ENCODE data around the gene ATG3.

Gene ATG3

GRCh38 chr3:112583105-112583504 is 21.3 kb upstream of the ATG3 start:
- DNase-seq (ENCODE audit: low read depth), result no peak
- TF ChIP-seq CTCF (IDR thresholded peaks at IDR 0.05; ENCODE audit: insufficient read depth, low read depth, low read length, missing control alignments), result no peak
- no peak overlapping the region for H3K4me3 ChIP-seq (ENCODE audit: low read length)

GRCh38 chr3:112582244-112582874 is 20.6 kb upstream of the ATG3 start:
- H3K4me3 ChIP-seq (ENCODE audit: low read length), result no peak overlapping the region
- DNase-seq (ENCODE audit: low read depth), result peak; percentile 75
- TF ChIP-seq CTCF (IDR thresholded peaks at IDR 0.05; ENCODE audit: insufficient read depth, low read depth, low read length, missing control alignments), result peak; percentile 76

GRCh38 chr3:112579697-112580096 is 17.9 kb upstream of the ATG3 start:
- no peak overlapping the region for H3K4me3 ChIP-seq (ENCODE audit: low read length)
- TF ChIP-seq CTCF (IDR thresholded peaks at IDR 0.05; ENCODE audit: insufficient read depth, low read depth, low read length, missing control alignments), result no peak
- DNase-seq (ENCODE audit: low read depth), result no peak

GRCh38 chr3:112579232-112579631 is 17.5 kb upstream of the ATG3 start:
- no peak for DNase-seq (ENCODE audit: low read depth)
- TF ChIP-seq CTCF (IDR thresholded peaks at IDR 0.05; ENCODE audit: insufficient read depth, low read depth, low read length, missing control alignments), result no peak
- no peak overlapping the region for H3K4me3 ChIP-seq (ENCODE audit: low read length)

- no peak for TF ChIP-seq CTCF (IDR thresholded peaks at IDR 0.05; ENCODE audit: insufficient read depth, low read depth, low read length, missing control alignments)
- no peak for DNase-seq (ENCODE audit: low read depth)
- H3K4me3 ChIP-seq (ENCODE audit: low read length), result no peak overlapping the region
Measured at GRCh38 chr3:112572701-112573100, 10.9 kb upstream of the ATG3 start.

- DNase-seq (ENCODE audit: low read depth), result no peak
- no peak overlapping the region for H3K4me3 ChIP-seq (ENCODE audit: low read length)
- TF ChIP-seq CTCF (IDR thresholded peaks at IDR 0.05; ENCODE audit: insufficient read depth, low read depth, low read length, missing control alignments), result no peak
Measured at GRCh38 chr3:112569265-112569664, 7.5 kb upstream of the ATG3 start.

- no peak for TF ChIP-seq CTCF (IDR thresholded peaks at IDR 0.05; ENCODE audit: insufficient read depth, low read depth, low read length, missing control alignments)
Measured at GRCh38 chr3:112568642-112569041, 6.9 kb upstream of the ATG3 start.

More at GRCh38 chr3:112568642-112569041, 6.9 kb upstream of the ATG3 start:
- peak; percentile 72 for DNase-seq (ENCODE audit: low read depth)
- no peak overlapping the region for H3K4me3 ChIP-seq (ENCODE audit: low read length)
